ENCODE data around the gene BCLAF3.

DNA sequence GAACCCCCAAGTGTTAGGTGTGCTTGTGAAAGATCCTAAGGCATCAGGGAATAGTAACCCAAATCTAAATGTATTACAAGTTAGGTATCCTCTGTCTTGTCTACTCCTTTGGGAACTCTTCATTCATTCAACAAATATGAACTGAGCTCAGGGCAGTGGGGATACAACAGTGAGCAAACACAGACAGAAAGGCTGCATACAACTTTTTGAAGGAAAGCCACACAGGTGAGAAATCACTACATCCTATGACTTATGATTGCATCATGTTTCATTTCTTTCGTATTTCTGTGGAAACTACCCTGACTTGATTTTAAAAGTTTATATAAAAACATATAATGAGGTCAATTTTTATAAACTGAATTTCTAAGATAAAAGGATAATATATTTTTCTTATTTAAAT, 43.2 kb downstream of the BCLAF3 start:
- no peak for TF ChIP-seq EZH2 (IDR thresholded peaks at IDR 0.05; ENCODE audit: borderline replicate concordance, low read depth, low read length, severe bottlenecking)
- TF ChIP-seq, protein P1, sequence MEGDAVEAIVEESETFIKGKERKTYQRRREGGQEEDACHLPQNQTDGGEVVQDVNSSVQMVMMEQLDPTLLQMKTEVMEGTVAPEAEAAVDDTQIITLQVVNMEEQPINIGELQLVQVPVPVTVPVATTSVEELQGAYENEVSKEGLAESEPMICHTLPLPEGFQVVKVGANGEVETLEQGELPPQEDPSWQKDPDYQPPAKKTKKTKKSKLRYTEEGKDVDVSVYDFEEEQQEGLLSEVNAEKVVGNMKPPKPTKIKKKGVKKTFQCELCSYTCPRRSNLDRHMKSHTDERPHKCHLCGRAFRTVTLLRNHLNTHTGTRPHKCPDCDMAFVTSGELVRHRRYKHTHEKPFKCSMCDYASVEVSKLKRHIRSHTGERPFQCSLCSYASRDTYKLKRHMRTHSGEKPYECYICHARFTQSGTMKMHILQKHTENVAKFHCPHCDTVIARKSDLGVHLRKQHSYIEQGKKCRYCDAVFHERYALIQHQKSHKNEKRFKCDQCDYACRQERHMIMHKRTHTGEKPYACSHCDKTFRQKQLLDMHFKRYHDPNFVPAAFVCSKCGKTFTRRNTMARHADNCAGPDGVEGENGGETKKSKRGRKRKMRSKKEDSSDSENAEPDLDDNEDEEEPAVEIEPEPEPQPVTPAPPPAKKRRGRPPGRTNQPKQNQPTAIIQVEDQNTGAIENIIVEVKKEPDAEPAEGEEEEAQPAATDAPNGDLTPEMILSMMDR (IDR thresholded peaks at IDR 0.05; ENCODE audit: extremely low read depth in 1 of 2, insufficient read depth in 1 of 2, low read depth in 1 of 2, low read length in 2 of 2): no peak
- no peak for TF ChIP-seq POLR2A (IDR thresholded peaks at IDR 0.05; ENCODE audit: low read depth, low read length)
- TF ChIP-seq JUN (IDR thresholded peaks at IDR 0.05; ENCODE audit: borderline replicate concordance, insufficient read depth, insufficient read length, low read depth): no peak
- no peak for TF ChIP-seq POLR2AphosphoS5 (IDR thresholded peaks at IDR 0.05; ENCODE audit: insufficient read depth, low read depth, low read length)
- TF ChIP-seq, protein P2, sequence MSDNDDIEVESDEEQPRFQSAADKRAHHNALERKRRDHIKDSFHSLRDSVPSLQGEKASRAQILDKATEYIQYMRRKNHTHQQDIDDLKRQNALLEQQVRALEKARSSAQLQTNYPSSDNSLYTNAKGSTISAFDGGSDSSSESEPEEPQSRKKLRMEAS (IDR thresholded peaks at IDR 0.05; ENCODE audit: insufficient read depth, insufficient read length): no peak
- TF ChIP-seq GATA2 (IDR thresholded peaks at IDR 0.05; ENCODE audit: insufficient read depth, insufficient read length, low read depth, low read length): no peak
- no peak for TF ChIP-seq FOS (IDR thresholded peaks at IDR 0.05; ENCODE audit: borderline replicate concordance, insufficient read depth, low read length)
